ENCODE results near the gene TRIM67. TPM values are rescaled to one million over a fixed set of nuclear protein-coding genes. Genes with fewer than 3 reads are reported as not detected.

The TRIM67 gene
- total RNA-seq, 4 donors from 2014 or later, result 1.1 TPM; not detected in 3

DNA sequence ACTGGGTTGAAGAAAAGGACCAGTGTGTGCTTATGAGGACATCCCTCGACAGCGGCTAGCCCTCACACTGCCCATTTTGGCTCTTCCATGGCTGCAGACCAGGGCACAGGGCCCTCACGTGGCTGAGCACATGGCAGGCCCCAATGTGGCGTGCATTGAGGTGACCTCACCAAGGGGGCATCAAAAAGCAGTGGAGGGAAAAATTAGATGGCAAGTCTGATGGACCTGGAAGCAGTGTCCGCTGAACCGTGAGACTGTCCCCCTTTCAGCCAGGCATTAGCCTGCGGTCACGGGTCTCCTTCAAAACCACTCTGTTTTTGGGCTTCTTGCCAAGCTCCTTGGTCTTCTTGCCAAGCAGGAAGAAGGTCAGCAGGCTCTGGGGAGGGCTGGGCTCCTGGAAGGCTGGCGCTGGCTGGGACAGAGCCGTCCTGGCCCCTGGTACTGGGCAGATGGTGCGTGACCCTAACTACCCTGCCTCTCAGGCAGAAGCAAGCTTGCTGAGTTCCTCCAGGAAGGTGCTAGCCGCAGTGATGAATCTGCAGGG, 30.8 kb downstream of the TRIM67 start:
- no peak for TF ChIP-seq POLR2A (IDR thresholded peaks at IDR 0.05)
- TF ChIP-seq, protein P1, sequence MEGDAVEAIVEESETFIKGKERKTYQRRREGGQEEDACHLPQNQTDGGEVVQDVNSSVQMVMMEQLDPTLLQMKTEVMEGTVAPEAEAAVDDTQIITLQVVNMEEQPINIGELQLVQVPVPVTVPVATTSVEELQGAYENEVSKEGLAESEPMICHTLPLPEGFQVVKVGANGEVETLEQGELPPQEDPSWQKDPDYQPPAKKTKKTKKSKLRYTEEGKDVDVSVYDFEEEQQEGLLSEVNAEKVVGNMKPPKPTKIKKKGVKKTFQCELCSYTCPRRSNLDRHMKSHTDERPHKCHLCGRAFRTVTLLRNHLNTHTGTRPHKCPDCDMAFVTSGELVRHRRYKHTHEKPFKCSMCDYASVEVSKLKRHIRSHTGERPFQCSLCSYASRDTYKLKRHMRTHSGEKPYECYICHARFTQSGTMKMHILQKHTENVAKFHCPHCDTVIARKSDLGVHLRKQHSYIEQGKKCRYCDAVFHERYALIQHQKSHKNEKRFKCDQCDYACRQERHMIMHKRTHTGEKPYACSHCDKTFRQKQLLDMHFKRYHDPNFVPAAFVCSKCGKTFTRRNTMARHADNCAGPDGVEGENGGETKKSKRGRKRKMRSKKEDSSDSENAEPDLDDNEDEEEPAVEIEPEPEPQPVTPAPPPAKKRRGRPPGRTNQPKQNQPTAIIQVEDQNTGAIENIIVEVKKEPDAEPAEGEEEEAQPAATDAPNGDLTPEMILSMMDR (IDR thresholded peaks at IDR 0.05), result no peak
- Histone ChIP-seq H3K27ac (no peak overlapping the region), H3K4me3 (no peak overlapping the region), H3K36me3 (no peaks in the 10 kb centered on the region), H3K9me3 (no peaks in the 10 kb centered on the region), H3K4me1 (no peaks in the 10 kb centered on the region), H3K27me3 (no peaks in the 10 kb centered on the region)
- intact Hi-C loops (cut with DNase I; ENCODE audit: low total_unique reads), result no loop called here
- DNase-seq, result peak in 1 of 2 donors; percentile 54

DNA sequence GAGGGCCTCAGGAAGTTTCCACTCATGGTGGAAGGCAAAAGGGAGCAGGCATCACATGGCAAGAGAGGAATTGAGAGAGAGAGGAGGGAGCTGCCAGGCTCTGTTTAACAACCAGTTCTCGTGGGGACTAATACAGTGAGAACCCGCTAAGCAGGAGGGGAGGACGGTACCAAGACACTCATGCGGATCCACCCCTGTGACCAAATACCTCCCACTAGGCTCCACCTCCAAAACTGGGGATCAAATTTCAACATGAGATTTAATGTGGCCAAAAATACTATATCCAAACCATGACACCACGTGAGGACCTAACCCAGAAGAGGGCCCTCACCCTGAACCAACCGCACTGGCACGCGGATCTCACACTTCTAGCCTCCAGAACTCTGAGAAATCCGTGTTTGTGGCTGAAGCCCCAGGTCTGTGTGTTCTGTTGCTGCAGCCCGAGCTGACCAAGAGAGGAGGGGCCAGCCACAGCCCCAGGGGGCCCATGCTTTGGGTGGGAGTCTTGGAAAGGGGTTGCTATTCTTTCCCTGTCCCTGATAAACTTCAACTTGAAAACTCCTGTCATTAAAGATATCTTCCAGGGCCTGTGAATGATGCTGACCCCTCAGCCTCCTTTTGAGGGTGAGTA, 32.0 kb downstream of the TRIM67 start:
- intact Hi-C loops (cut with DNase I; ENCODE audit: low total_unique reads), result no loop called here
- Histone ChIP-seq H3K4me1 (no peaks in the 10 kb centered on the region), H3K4me3 (no peak overlapping the region), H3K27ac (no peak overlapping the region), H3K36me3 (no peaks in the 10 kb centered on the region), H3K27me3 (no peaks in the 10 kb centered on the region), H3K9me3 (no peaks in the 10 kb centered on the region)
- DNase-seq, result no peak
- TF ChIP-seq, protein P1 (IDR thresholded peaks at IDR 0.05), result no peak
- no peak for TF ChIP-seq POLR2A (IDR thresholded peaks at IDR 0.05)

DNA sequence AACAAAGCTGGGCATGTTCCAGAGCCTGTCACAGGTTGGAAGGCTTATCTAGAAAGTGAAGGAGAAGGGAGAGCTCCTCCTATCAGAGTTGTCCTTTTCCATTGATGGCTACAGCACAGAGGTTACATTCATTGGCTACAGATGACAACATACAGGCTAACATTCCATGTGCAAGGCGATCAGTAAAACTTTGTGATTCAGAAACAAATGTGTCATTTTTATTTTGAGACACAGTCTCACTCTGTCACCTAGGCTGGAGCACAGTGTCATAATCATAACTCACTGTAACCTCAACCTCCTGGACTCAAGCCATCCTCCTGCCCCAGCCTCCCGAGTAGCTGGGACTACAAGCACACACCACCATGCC, 32.6 kb downstream of the TRIM67 start:
- TF ChIP-seq, protein P1 (IDR thresholded peaks at IDR 0.05), result no peak
- no peak for TF ChIP-seq POLR2A (IDR thresholded peaks at IDR 0.05)
- Histone ChIP-seq H3K9me3 (no peaks in the 10 kb centered on the region), H3K27me3 (no peaks in the 10 kb centered on the region), H3K27ac (no peak overlapping the region), H3K4me1 (no peaks in the 10 kb centered on the region), H3K36me3 (no peaks in the 10 kb centered on the region), H3K4me3 (no peak overlapping the region)
- intact Hi-C loops (cut with DNase I; ENCODE audit: low total_unique reads), result no loop called here
- no peak for DNase-seq

DNA sequence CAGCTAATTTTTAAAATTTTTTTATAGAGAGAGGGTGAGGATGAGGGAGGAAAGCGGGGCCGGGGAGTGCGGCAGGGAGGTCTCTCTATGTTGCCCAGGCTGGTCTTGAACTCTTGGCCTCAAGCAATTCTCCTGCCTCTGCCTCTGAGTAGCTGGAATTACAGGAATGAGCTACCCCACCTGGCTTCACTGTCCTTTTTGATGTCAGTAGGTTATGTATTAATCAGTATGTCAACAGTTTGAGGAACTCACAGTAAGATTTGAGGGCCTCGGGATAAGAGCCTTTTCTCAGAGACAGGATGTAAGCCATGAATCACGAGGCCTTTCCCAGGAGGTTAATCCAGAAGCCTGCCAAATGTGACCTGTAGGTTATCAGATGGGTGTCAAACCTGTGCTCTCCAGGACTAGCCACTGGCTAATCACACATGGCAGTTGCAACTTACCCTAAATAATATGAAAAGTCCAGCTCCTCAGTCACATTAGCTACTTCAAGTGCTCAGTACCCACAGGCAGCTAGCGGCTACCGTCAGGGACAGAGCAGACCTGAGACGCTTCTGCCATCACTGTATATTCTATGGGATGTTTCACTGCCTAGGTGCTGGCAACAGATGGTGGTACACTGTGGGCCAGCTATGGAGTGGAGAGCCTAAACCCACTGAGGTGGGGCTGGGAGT, 33.1 kb downstream of the TRIM67 start:
- DNase-seq, result no peak
- Histone ChIP-seq H3K36me3 (no peaks in the 10 kb centered on the region), H3K4me3 (no peak overlapping the region), H3K27me3 (no peaks in the 10 kb centered on the region), H3K27ac (no peak overlapping the region), H3K4me1 (no peaks in the 10 kb centered on the region), H3K9me3 (no peaks in the 10 kb centered on the region)
- intact Hi-C loops (cut with DNase I; ENCODE audit: low total_unique reads), result no loop called here
- TF ChIP-seq POLR2A (IDR thresholded peaks at IDR 0.05), result no peak
- TF ChIP-seq, protein P1 (IDR thresholded peaks at IDR 0.05), result no peak

DNA sequence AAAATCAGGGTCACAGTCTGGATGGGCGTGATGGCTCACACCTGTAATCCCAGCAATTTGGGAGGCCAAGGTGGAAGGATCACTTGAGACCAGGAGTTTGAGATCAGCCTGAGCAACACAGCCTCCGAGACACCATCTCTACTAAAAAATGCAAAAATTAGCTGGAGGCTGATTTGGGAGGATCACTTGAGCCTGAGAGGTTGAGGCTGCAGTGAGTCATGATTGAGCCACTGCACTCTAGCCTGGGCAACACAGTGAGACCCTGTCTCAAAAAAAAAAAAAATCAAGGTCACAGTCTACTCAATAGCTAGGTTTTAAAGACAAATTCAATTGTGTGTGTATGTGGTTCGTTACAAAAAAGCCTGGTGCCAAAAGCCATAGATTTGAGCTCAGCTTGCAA, 34.4 kb downstream of the TRIM67 start:
- no peak for TF ChIP-seq POLR2A (IDR thresholded peaks at IDR 0.05)
- TF ChIP-seq, protein P1 (IDR thresholded peaks at IDR 0.05), result no peak
- Histone ChIP-seq H3K27ac (no peak overlapping the region), H3K4me3 (no peak overlapping the region), H3K27me3 (no peaks in the 10 kb centered on the region), H3K36me3 (no peaks in the 10 kb centered on the region), H3K9me3 (no peaks in the 10 kb centered on the region), H3K4me1 (no peaks in the 10 kb centered on the region)
- no peak for DNase-seq
- intact Hi-C loops (cut with DNase I; ENCODE audit: low total_unique reads), result no loop called here

All from uterus (tissue), 4 donors.